Measurements from ENCODE around the gene NOP53.
"Not testable (repeated sequence)": the region's sequence is repeated elsewhere in the genome, so short reads cannot be mapped to it uniquely, and the experiment has no call there.

NOP53 gene

DNA sequence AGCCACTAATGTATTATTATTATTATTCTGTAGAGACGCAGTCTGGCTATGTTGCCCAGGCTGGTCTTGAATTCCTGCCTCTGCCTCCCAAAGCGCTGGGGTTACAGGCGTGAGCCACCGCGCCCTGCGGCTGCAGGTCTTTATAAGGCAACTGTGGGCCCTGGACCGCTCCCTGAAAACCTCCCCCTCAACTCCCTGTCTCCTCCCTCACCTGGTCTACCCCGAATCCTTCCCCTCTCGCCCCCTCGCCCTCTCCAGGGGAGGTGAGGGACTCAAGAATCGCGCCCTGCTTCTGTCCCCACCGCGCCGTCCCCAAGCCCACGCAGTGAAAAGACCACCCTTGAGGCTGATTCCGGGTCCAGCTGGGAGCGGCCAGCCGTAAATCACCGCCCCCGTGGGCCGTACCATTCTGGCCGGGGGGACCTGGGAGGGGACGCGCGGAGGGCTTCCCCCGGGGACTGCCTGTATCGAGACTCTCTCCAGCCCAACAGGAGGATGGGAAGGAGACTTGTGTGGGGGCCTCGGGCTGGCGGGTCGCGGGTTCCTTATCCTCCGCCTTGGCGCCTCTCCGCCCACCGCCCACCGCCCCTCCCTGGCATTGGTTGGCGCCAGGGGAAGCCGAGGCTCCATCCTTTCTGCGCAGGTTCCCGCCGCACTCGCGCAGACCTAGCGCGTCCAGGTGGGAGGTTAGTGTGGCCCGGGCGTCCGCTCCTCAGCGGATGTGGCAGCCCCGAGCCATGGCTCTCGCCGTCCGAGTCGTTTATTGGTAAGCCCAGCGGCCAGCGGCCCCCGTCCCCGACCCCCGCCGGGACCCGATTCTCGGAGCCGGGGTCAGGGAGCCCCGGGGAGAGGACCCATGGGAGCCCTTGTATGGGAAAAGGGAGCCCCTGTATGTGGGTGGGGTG is 33.0 kb downstream of the NOP53 start, which contains the start of gene SELENOW:
SELENOW (plus strand) TSS at position 655 of the 905 bp plus-strand sequence; CDS start at position 738, 83 bp downstream.
- peak; percentile 54 for DNase-seq

DNA sequence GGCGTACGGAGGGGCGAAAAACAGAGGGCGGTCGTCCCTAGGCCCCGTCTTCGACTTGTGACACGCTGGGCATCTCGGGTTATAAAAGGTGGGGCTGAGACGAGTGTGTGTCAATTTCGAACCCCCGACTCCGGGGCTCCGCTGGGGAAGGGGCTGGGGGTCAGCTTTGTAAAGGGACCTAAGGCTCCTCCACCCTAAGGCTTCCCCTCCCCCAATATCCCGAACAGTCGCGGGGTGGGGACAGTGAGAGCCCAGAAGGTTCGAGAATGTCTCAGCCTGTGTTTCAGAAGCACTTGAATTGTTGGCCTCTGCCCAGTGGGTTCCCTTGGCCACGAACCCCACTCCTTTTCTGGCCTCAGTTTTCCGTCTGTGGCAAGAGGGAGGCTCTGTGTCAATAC is 33.6 kb downstream of the NOP53 start:
- DNase-seq, result no peak

DNA sequence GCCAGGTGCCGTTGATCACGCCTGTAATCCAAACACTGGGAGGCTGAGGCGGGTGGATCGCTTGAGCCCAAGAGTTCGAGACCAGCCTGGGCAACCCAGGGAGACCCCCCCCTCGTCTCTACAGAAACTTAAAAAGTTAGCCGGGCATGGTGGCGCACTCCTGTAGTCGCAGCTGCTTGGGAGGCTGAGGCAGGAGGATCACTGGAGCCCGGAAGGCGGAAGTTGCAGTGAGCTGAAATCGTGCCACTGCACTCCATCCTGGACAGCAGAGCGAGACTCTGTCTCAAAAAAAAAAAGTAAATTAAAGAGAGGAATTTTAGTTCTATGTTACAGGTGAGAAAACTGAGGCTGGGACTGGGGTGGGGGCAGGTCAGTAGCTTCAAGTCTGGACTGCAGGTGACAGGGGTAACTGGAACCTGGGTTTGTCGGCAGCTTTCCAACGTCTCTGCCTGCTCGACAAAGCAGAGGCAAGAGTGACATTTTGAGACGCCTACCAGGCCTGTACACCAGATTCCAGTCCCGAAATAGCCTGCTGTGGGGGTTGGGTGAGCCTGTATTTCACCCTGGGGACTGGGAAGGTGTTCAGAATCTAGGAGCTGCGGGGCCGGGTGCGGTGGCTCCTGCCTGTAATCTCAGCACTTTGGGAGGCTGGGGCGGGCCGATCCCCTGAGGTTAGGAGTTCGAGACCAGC is 34.3 kb downstream of the NOP53 start:
- DNase-seq, result no peak

DNA sequence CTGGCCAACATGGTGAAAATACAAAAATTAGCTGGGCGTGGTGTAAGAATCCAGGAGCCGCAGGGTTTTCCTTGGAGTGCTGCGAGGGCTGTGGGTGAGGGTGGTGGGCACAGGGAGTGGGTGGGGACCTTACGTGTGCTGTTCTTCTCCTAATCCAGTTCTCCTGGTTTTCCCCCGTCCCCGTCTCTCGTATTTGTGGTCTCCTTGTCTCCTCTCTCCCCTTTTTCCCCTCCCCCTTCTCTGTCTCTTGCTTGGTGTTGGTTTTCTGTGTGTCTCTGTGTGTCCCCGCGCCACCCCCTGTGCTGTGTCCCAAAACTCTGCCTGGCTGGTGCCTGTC is 34.8 kb downstream of the NOP53 start:
- no peak for DNase-seq

DNA sequence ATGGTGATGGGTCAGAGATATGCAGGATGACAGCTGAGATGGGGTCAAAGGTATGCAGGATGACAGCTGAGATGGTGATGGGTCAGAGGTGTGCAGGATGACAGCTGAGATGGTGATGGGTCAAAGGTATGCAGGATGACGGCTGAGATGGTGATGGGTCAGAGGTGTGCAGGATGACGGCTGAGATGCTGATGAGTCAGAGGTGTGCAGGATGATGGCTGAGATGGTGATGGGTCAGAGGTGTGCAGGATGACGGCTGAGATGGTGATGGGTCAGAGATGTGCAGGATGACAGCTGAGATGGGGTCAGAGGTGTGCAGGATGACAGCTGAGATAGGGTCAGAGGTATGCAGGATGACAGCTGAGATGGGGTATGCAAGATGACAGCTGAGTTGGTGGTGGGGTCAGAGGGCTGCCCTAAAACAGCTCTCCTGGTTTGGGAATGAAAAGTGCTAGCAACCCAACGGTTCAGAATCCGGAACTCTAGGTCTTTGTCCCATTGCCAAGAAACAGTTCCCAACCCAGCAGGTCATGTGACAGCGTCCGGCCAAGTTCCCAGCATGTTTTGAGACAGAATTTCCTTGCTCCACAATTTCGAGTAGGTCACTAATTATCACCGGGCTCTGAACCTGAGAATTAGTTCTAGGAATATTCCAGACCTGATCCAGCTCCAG is 36.4 kb downstream of the NOP53 start:
- DNase-seq, result no peak

DNA sequence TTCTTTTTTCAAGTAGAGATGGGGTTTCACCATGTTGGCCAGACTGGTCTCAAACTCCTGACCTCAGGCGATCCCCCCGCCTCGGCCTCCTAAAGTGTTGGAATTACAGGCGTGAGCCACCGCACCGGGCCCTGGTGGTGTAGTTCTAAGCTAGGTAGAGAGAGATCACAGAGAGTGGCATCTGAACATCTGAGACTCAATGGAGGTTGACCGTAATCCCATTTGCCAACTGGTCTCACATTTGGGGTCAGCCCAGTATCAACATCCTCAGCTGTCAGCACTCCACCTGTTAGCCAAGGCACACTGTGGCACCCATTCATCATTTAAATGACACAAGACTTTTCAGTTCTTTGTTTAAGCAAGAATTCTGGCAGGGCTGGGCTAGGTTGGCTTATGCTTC is 41.2 kb downstream of the NOP53 start:
- no peak for DNase-seq

DNA sequence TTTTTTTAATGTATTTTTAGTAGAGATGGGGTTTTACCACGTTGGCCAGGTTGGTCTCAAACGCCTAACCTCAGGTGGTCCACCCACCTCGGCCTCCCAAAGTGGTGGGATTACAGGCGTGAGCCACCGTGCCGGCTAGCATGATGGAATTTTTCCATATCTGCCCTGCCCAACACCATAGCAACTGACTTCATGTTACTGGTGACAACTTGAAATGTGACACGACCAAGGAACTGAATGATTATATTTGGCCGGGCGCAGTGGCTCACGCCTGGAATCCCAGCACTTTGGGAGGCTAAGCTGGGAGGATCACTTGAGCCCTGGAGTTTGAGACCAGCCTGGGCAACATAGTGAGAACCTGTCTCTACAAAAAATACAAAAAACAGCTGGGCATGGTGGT is 42.0 kb downstream of the NOP53 start:
- not testable (repeated sequence) for DNase-seq

DNA sequence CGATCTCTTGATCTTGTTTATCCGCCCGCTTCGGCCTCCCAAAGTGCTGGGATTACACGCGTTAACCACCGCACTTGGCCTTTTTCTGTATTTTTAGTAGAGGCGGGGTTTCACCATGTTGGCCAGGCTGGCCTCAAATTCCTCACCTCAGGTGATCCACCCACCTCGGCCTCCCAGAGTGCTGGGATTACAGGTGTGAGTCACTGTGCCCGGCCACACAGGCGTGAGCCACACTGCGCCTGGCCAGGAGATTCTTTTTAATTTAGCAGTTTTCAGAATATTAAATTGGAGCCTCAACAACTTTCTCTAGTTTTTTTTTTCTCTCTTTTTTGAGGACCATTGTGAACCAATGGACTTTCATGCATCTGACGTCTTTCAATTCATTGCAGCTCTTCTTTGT is 44.5 kb downstream of the NOP53 start:
- not testable (repeated sequence) for DNase-seq

DNA sequence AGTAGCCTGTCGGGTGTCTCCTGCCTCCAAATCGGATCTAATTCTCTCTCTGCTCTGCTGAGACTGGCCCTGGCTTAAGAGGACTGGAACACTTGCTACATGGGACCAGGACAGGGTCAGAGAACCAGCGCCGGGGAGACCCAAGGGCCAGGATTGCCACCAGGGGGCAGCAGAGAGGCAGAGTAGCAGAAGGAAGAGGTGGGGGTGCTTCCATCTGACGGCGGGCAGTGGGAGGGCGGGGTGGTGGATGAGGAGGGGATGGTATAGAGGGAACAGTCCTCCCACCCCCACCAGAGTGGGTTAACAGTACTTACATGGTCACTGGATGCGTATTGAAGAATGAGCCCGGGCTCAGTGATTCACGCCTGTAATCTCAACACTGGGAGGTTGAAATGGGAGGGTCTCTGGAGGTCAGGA is 45.1 kb downstream of the NOP53 start:
- DNase-seq, result peak; percentile 23

DNA sequence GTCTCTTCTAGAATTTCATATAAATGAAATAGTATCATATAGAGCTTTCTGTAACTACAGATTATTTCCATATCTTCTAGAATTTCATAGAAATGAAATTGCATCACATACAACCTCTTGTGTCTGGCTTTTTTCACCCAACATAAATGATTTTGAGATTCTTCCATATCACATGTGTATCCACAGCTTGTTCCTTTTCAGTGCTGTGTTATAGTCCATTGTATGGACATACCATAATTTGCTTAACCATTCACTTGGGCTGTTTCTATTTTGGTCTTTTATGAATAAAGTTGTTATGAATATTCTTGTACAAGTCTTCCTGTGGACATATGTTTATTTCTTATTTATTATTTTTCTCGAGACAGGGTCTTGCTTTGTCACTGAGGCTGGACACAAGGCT is 47.3 kb downstream of the NOP53 start:
- no peak for DNase-seq

DNA sequence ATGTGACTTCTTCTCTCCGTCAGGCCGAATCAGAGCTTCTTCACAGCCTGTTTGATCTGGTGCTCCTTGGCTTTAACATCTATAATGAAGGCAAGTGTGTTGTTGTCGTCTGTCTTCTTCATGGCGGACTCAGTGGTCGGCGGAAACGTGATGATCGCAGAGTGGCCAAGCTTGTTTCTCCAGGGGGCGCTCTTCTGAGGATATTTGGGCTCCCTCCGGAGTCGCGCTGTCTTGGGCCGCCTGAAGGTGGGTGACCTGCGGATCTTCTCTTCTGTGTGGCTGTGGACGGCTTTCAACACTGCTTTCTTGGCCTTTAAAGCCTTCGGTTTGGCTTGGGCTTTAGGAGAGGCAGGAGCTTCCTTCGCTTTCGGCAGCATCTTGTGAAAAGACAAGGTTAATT is 49.2 kb downstream of the NOP53 start:
- no peak for DNase-seq

DNA sequence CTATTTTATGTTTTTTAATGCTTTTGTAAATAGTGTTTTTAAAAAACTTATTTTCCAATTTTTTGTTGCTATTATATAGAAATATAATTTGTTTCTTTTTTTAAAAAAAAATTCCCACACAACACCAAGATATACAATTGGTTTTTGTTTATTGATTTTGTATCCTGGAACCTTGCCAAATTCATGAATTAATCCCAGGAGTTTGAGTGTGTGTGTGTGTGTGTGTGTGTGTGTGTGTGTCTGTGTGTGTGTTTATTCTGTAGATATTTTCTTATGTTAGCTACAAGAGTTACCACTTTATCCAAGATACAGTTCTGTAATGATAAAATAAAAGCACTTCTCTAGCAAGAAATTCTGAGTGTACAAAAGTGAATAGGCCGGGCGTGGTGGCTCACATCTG is 51.4 kb downstream of the NOP53 start:
- DNase-seq, result no peak

DNA sequence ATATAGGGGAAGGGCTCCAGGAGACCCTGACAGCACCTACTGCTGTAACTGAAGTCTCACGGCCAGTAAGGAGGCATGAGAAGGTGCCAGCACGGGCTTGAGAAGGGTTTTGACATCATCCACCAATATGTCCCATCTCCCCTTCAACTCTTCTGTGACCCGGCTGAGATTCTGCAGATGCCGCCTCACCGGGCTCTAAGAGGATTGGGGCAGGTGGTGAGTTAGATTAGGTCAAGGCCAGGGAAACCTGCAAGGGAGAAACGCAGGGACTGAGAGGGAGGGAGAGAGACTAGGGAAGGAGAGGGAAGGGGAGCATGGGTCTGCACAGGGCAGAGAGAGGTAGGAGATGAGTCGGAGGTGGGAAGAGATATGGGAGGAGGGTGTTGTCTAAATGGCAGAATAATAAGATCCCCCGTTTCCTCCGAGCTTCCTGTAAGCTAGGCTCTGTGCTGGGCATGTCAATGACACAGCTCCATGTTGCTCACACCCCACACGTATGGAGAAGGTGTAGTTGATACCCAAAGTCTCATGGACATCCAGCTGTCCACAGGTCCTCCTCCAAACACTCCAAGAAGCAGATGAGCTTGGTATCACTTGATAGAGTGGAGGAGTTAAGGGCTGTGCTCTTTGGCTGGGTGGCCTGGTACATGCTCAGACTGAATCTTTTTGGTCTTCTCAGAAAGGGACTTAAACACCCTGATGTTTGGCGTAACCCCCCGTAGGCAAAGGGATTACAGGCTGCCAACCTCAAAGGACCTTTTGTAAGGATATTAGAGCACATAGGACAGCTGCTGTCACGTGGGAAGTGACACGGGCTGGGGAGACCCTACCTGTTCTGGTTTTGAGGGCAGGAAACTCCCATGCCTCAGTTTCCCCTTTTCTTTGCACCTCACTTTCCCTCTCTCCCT is 52.9 kb downstream of the NOP53 start:
- DNase-seq, result no peak

DNA sequence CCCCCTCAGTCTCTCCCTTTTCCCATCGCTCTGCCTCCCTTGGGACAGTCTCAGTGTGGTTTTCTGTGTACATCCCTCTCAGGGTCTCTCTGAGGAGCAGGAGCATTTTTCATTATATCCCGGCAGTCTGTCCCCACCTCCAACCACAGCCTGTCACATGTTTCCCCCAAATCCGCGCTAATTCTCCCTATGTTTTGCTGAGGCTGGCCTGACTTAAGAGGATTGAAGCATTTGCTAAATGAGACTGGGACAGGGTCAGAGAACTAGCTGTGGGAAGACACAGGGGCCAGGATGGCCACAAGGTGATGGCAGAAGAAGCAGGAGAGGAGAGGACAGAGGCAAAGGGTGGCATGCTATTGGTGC is 53.5 kb downstream of the NOP53 start:
- DNase-seq, result no peak

DNA sequence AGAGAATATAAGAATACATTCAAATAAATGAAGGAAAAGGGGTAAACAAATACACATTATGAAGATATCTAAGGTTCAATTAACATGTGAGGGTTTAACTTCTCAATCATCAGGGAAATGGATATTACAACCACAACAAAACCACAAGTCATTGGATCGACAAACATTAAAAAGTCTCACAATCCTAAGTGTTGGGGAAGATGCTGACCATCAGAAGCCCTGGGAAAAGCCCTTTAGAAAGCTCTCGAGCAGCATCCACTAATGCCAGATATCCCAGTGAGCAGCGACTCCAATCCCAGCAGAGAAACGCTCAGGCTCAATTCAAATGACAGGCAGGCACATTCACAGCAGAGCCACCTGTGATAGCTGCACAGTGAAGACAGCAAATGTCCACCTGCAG is 55.9 kb downstream of the NOP53 start:
- DNase-seq, result no peak

DNA sequence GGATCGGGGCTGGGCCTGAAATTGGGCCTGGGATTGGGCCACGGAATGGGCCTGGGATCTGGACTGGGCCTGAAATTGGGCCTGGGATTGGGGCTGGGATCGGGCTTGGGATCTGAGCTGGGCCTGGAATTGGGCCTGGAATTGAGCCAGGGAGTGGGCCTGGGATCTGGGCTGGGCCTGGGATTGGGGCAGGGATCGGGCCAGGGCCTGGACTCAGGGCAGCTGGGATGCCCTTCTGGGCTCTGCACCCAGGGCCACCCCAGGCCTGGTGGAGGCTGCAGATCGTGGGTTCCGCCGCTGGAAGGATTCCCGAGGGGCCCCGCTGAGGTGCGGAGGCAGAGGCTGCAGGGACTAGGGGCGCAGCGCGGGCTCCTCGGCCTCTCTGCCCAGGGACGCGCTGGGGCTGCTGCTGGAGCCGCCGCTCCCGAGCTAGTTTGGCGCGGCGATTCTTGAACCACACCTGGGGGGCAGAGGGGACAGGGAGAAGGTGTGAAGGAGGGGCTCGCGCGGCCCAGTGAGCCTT is 57.2 kb downstream of the NOP53 start:
- no peak for DNase-seq

DNA sequence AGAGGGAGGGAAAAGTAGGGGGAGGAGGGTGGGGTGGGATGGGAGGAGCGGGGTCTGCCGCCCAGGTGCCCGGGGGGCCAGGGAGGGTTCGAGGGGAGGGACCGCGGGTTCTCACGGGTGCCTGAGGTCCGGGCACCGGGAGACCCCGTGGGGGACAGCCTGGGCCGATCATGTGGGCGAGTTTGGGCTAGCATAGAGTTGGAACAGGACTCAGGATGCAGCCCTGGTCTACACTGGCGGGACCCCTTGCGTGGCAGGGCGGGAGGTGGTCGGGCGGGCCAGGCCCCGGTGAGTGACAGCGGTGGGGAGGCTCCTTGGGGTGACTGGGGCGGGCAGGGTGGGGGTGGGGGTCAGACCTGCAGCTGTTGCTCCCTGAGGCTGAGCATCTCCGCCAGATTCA is 57.8 kb downstream of the NOP53 start:
- DNase-seq, result not testable (repeated sequence)

DNA sequence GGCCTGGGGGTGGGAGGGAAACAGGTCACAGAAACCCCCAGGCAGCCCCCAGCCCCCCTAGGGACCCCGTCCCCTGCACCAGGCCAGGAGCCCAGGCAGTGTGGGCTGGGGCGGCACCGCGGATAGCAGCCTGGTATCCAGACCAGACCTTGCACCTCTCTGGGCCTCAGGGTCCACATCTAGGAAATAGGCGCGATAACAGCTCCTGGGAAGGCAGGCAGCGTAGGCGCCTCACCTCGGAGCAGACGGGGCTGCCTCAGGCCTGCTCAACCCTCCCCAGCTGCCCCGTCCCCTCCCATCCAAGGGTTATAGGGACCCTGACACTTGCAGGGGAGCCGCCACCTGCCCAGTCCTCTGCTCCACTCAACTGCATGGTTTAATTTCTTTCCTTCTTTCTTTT is 58.3 kb downstream of the NOP53 start:
- not testable (repeated sequence) for DNase-seq

DNA sequence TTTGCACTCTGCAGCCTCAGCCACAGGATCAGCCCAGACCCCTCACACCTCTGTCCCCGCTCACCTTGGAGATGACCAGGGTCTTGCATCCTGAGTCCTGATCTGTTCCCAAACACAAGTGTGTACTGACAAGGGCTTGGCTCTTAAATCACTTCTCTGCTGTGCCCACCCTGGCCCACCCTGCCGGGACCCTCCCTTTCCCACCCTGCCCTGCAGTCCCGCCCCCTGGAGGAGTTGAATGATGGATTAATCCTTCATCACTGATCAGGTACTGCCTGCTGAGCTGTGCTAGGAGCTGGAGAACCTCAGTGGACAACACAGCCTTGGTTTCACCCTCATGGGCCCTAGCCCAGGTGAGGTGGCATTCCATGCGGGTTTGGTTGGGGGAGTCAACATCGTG is 59.1 kb downstream of the NOP53 start, which contains the start of gene TPRX1:
TPRX1 (minus strand) TSS at position 101 of the 400 bp plus-strand sequence; CDS start at position 89, 12 bp downstream.
- DNase-seq, result not testable (repeated sequence)

DNA sequence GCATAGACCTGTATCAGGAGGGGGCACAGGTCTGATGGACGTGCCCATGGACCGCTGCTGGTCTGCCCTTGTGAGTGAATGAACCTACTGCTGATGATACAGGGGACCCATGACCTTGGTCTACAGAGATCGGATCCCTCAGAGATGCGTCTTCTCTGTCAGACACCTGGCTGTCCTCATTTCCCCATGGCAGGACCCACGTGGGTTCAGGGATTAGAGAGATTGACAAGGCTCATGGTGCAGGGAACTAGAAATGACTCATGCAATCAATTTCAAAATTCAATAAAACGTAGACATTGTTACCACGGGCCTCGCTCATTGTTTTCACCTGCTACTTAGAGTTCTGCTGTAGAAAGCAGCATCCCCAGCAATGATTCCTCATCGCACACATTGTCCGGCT is 60.0 kb downstream of the NOP53 start:
- no peak for DNase-seq

DNA sequence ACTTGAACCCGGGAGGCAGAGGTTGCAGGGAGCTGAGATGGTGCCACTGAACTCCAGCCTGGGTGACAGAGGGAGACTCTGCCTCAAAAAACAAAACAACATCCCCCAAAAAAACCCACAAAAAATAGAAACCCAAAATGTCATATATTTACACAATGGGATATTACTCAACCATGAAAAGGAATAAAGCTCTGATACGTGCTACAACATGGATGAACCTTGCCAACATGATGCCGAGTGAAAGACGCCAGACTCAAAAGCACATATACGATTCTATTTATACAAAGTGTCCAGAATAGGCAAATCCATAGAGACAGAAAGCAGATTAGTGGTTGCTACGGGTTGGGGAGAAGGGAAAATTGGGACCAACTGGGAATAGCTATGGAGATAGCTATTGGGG is 61.1 kb downstream of the NOP53 start:
- DNase-seq, result no peak
